Caco-2 (cell line): ENCODE measurements around the gene TUBGCP6. TPM values are rescaled to one million over a fixed set of nuclear protein-coding genes. Genes with fewer than 3 reads are reported as not detected.
"Not testable (repeated sequence)": the region's sequence is repeated elsewhere in the genome, so short reads cannot be mapped to it uniquely, and the experiment has no call there.

ENCODE experiments used
- BruUV-seq: library from RNA; stranded (reverse); fragments of 400-500 nt; replicated peaks from 2 replicates; lab custom pipeline; 2021; lab: Mats Ljungman, UMichigan
- CTCF ChIA-PET: fragments of 300-600 bp; sonication (Branson Sonifier 250); formaldehyde crosslinking; loops from one replicate; lab custom pipeline; 2022; ENCODE audit warnings: antibody characterized with exemption; lab: Charles Lee
- POLR2A ChIA-PET: fragments of 300-600 bp; sonication (Branson Sonifier 250); formaldehyde crosslinking; loops from one replicate; lab custom pipeline; 2022; ENCODE audit warnings: antibody characterized with exemption; lab: Charles Lee
- DNase-seq, 2 experiments: peaks; one replicate each; pipeline versions ENCODE4 v3.0.0 to v3.0.0-alpha.2; 2020 to 2022
- H3K27me3 ChIP-seq: replicated peaks from 2 replicates; pipeline ENCODE4 v1.6.0; 2011; ENCODE audit warnings: low read length; ENCODE audit not compliant: control insufficient read depth, insufficient read depth
- H3K36me3 ChIP-seq: 2 replicates; pipeline ENCODE4 v1.5.1; 2011; ENCODE audit warnings: low read length; ENCODE audit not compliant: control insufficient read depth, insufficient read depth
- H3K4me1 ChIP-seq: fragments of 250-450 bp; sonication (Bioruptor Pico); 2 replicates; pipeline ENCODE4 v1.5.1; 2020; ENCODE audit warnings: mild to moderate bottlenecking
- H3K4me3 ChIP-seq: 2 replicates; pipeline ENCODE4 v1.5.1; 2011; ENCODE audit warnings: low read depth, mild to moderate bottlenecking, control low read depth, low read length
- H3K9me3 ChIP-seq: fragments of 250-450 bp; sonication (Bioruptor Pico); 2 replicates; pipeline ENCODE4 v1.5.1; 2020; ENCODE audit warnings: mild to moderate bottlenecking, moderate library complexity
- H3K27ac Mint-ChIP-seq: one replicate; pipeline ENCODE4 v1.8.0; 2022; ENCODE audit warnings: mixed read lengths; ENCODE audit not compliant: unreplicated experiment
- H3K27me3 Mint-ChIP-seq: one replicate; pipeline ENCODE4 v1.8.0; 2022; ENCODE audit warnings: mixed read lengths; ENCODE audit not compliant: insufficient read depth, unreplicated experiment
- H3K36me3 Mint-ChIP-seq: one replicate; pipeline ENCODE4 v1.8.0; 2022; ENCODE audit warnings: mild to moderate bottlenecking, mixed read lengths; ENCODE audit not compliant: insufficient read depth, unreplicated experiment
- H3K4me1 Mint-ChIP-seq: one replicate; pipeline ENCODE4 v1.8.0; 2022; ENCODE audit warnings: low read depth, mixed read lengths; ENCODE audit not compliant: unreplicated experiment
- H3K4me3 Mint-ChIP-seq: one replicate; pipeline ENCODE4 v1.8.0; 2022; ENCODE audit warnings: mild to moderate bottlenecking, moderate library complexity, mixed read lengths; ENCODE audit not compliant: unreplicated experiment
- H3K9me3 Mint-ChIP-seq: one replicate; pipeline ENCODE4 v1.8.0; 2022; ENCODE audit warnings: mixed read lengths; ENCODE audit not compliant: unreplicated experiment
- intact Hi-C: fragments of 100-400 bp; cut with micrococcal nuclease; formaldehyde crosslinking; loops from one replicate; pipeline ENCODE4 v1.10.0; 2022; ENCODE audit not compliant: unreplicated experiment
- total RNA-seq: library from RNA; stranded (reverse); gene quantifications from 2 replicates; pipeline ENCODE4 v1.2.3, GENCODE V29; 2022
- TF ChIP-seq, protein P1 (sequence below), 2 experiments: fragments of 200-600 bp in 1 of 2; IDR thresholded peaks; 1 replicate in 1 of 2; 2 replicates in 1 of 2; pipeline versions ENCODE4 v1.5.1 to v1.8.0; 2011 to 2022; ENCODE audit warnings: antibody characterized with exemption in 1 of 2, control low read depth in 1 of 2, inconsistent platforms in 1 of 2, low read depth in 1 of 2, low read length in 1 of 2, mild to moderate bottlenecking in 1 of 2, moderate library complexity in 1 of 2; ENCODE audit not compliant: insufficient read depth in 1 of 2, severe bottlenecking in 1 of 2, unreplicated experiment in 1 of 2

Gene TUBGCP6
- total RNA-seq, 1 experiment from 2014 or later, result 29.3 TPM

- TF ChIP-seq, protein P1, sequence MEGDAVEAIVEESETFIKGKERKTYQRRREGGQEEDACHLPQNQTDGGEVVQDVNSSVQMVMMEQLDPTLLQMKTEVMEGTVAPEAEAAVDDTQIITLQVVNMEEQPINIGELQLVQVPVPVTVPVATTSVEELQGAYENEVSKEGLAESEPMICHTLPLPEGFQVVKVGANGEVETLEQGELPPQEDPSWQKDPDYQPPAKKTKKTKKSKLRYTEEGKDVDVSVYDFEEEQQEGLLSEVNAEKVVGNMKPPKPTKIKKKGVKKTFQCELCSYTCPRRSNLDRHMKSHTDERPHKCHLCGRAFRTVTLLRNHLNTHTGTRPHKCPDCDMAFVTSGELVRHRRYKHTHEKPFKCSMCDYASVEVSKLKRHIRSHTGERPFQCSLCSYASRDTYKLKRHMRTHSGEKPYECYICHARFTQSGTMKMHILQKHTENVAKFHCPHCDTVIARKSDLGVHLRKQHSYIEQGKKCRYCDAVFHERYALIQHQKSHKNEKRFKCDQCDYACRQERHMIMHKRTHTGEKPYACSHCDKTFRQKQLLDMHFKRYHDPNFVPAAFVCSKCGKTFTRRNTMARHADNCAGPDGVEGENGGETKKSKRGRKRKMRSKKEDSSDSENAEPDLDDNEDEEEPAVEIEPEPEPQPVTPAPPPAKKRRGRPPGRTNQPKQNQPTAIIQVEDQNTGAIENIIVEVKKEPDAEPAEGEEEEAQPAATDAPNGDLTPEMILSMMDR (IDR thresholded peaks at IDR 0.05; ENCODE audit: insufficient read depth in 1 of 2, low read depth in 1 of 2, low read length in 1 of 2, severe bottlenecking in 1 of 2, unreplicated experiment in 1 of 2), result no peak
- Histone ChIP-seq H3K4me3 (peak overlapping the region; percentile 41), H3K4me1 (peaks cover 11% of the 10 kb centered on the region; the same call in 1 of the 2 replicates), H3K9me3 (no peaks in the 10 kb centered on the region), H3K36me3 (no peaks in the 10 kb centered on the region), H3K27me3 (no peaks in the 10 kb centered on the region)
- ChIA-PET CTCF (no interaction called here), POLR2A (no interaction called here)
- H3K36me3 Mint-ChIP-seq, result no peaks in the 10 kb centered on the region
- DNase-seq, result peak in 1 of 2 experiments; percentile 62
- H3K9me3 Mint-ChIP-seq, result no peaks in the 10 kb centered on the region
- no TSS peak for BruUV-seq
- H3K4me3 Mint-ChIP-seq, result peak overlapping the region; percentile 69
- peaks cover 6% of the 10 kb centered on the region for H3K4me1 Mint-ChIP-seq
- H3K27me3 Mint-ChIP-seq, result peaks cover 11% of the 10 kb centered on the region
- H3K27ac Mint-ChIP-seq, result no peak overlapping the region
- intact Hi-C loops, result no loop called here
Measured at GRCh38 chr22:50169774-50170341, 75.0 kb downstream of the TUBGCP6 start.

GRCh38 chr22:50169181-50169759 is 75.6 kb downstream of the TUBGCP6 start:
- DNase-seq, result no peak
- intact Hi-C loops, result no loop called here
- H3K4me3 Mint-ChIP-seq, result peak overlapping the region; percentile 69
- TF ChIP-seq, protein P1 (IDR thresholded peaks at IDR 0.05; ENCODE audit: insufficient read depth in 1 of 2, low read depth in 1 of 2, low read length in 1 of 2, severe bottlenecking in 1 of 2, unreplicated experiment in 1 of 2), result no peak
- no peaks in the 10 kb centered on the region for H3K9me3 ChIP-seq
- H3K9me3 Mint-ChIP-seq, result no peaks in the 10 kb centered on the region
- peak overlapping the region; percentile 29 for H3K27ac Mint-ChIP-seq
- no peaks in the 10 kb centered on the region for H3K36me3 Mint-ChIP-seq
- H3K4me1 ChIP-seq, result peaks cover 11% of the 10 kb centered on the region; the same call in 1 of the 2 replicates
- H3K4me3 ChIP-seq, result peak overlapping the region; percentile 41
- POLR2A ChIA-PET, result no interaction called here
- H3K36me3 ChIP-seq, result no peaks in the 10 kb centered on the region
- no TSS peak for BruUV-seq
- no peaks in the 10 kb centered on the region for H3K27me3 ChIP-seq
- H3K27me3 Mint-ChIP-seq, result peaks cover 11% of the 10 kb centered on the region
- CTCF ChIA-PET, result no interaction called here
- H3K4me1 Mint-ChIP-seq, result peaks cover 6% of the 10 kb centered on the region

- H3K36me3 Mint-ChIP-seq, H3K9me3 ChIP-seq, BruUV-seq, H3K4me3 ChIP-seq, DNase-seq, intact Hi-C loops, POLR2A ChIA-PET, H3K4me1 Mint-ChIP-seq, H3K27me3 ChIP-seq, H3K36me3 ChIP-seq, CTCF ChIA-PET, H3K9me3 Mint-ChIP-seq: not testable (repeated sequence)
- Mint-ChIP-seq H3K4me3 (peak overlapping the region; percentile 69), H3K27me3 (peaks cover 11% of the 10 kb centered on the region), H3K27ac (peak overlapping the region; percentile 29)
- H3K4me1 ChIP-seq, result peaks cover 11% of the 10 kb centered on the region; the same call in 1 of the 2 replicates
Measured at GRCh38 chr22:50168490-50169180, 76.2 kb downstream of the TUBGCP6 start.
